ENCODE results near the gene MPRIP.

Gene MPRIP

DNA sequence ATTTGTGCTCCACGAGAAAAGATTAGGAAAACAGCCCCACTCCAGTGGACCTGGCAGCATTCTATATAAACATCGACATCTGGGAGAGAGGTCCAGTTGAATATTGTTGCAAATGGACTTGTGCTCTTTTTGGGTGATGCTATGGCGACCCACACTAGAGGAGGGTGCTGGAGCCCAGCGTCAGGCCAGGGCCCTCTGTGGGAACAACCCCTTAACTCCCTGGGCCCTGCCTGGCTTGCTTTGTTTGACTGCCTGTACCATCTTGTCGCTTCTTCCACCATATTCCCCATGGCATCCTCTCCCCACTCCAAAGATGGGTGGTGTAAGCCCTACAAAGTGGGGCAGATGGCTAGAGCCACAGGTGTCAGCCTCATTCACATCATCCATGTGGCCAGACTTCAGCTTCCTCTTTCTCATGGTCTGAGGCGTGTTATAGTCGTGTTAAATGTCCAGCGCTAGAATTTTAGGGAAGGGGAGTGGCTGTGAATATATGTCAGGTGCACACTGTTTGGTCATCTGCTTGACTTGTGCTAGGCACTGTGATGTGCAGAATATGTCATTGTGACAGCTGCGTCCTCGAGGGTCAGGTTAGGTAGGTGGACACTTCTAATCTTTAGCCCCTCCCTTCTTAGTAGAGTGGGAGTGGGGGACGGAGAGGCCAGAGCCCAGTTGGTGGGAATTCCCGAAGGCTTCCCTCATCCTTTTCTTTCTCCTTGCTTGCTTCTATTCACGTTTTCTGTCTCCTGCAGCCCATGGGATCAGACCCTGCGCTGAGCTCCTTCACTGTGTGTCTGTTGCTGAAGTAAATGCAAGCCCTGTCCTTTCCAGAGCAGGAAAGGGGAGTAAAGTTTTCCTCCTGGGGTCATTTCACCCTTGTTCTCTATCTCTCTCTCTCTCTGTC lies 49.8 kb downstream of the MPRIP start:
- DNase-seq (ENCODE audit: low read depth in 2 of 2): no peak
- no peak overlapping the region for H3K4me3 ChIP-seq (replicated peaks in 1 of 2; ENCODE audit: low read depth in 2 of 2, low read length in 2 of 2)
- TF ChIP-seq, protein P1, sequence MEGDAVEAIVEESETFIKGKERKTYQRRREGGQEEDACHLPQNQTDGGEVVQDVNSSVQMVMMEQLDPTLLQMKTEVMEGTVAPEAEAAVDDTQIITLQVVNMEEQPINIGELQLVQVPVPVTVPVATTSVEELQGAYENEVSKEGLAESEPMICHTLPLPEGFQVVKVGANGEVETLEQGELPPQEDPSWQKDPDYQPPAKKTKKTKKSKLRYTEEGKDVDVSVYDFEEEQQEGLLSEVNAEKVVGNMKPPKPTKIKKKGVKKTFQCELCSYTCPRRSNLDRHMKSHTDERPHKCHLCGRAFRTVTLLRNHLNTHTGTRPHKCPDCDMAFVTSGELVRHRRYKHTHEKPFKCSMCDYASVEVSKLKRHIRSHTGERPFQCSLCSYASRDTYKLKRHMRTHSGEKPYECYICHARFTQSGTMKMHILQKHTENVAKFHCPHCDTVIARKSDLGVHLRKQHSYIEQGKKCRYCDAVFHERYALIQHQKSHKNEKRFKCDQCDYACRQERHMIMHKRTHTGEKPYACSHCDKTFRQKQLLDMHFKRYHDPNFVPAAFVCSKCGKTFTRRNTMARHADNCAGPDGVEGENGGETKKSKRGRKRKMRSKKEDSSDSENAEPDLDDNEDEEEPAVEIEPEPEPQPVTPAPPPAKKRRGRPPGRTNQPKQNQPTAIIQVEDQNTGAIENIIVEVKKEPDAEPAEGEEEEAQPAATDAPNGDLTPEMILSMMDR (IDR thresholded peaks at IDR 0.05; ENCODE audit: low read depth, low read length): no peak

DNA sequence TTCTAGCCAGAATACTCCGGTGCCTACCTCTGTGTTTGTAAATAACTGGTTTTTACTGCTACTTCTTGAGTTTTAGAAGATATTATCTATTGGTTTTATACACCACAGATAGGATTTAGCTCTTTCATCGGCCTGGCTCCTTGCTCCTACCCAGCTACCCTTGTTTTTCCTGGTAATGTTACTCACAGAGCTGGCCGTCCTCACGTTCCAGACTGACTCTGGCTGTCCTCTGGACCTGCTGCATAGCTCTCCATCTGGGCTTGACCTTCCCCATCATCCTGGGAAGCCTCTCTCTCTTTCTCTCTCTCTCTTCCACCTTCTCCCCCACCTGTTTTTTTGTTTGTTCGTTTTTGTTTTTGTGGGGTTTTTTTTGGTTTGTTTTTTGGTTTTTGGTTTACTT lies 51.5 kb downstream of the MPRIP start:
- no peak overlapping the region for H3K4me3 ChIP-seq (replicated peaks in 1 of 2; ENCODE audit: low read depth in 2 of 2, low read length in 2 of 2)
- no peak for DNase-seq (ENCODE audit: low read depth in 2 of 2)
- TF ChIP-seq, protein P1 (IDR thresholded peaks at IDR 0.05; ENCODE audit: low read depth, low read length): no peak

DNA sequence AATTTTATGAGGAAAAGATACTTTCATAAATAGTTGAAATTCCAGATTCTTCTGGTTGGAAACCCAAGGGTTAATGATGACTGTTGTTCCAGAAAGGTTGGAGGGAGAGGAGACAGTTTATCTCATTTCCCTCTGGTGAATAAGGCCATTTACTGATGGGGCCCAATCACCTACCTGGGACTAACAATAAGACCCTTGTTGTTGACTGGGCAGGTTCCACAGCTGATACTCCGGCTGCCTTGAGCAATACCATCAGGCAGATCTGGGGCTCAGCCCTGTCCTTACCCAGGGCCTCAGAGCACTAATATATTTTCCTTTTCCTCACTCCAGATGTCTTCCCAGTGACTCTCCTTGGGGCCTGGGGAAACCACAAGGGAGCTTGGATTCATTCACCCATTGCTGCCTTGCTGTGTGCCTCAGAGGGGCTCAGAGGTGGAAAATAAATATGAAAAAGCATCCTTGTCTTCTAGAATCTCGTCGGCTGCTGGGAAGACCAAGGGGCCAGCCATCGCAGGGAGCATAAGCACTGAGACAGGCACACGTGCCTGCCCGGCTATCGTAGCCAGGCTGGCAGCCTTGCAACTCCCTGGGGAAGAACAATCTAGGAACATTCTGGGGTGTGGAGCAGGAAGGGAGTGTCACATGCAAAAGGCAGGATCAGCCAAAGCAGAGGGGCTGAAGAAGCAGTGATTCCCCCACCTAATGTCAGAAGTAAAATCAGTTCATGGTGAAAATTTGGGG lies 54.4 kb downstream of the MPRIP start:
- H3K4me3 ChIP-seq (replicated peaks in 1 of 2; ENCODE audit: low read depth in 2 of 2, low read length in 2 of 2): no peak overlapping the region
- peak; percentile 40 to 44 for DNase-seq (ENCODE audit: low read depth in 2 of 2)

DNA sequence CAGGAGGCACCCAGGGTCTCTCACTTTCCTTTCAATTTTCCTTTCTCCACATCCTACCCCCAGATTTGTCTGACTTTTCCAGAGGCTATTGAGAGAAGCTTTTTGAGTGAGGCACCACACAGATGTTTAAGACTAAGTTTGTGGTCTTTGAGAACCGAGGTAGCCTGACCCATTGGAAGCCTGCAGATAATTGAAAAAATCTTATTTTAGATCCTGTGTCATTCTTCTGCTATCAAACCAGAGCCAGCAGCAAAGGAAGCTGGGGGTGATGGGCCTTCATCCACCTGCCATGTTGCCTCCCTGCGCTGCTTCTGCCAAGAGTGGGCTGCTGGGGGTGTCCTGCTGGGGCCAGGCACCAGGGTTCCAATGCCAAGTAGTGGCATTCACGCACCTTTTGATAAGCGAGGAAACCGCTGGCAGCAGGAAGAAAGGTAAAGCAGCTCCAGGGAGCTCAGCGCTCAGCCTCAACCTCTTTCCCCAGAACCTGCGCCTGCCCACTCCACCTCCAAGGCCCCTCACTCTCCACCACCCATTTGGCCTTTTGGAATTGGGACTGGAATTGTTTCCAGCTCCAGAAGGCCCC lies 55.6 kb downstream of the MPRIP start:
- H3K4me3 ChIP-seq (replicated peaks in 1 of 2; ENCODE audit: low read depth in 2 of 2, low read length in 2 of 2): no peak overlapping the region
- DNase-seq (ENCODE audit: low read depth in 2 of 2): no peak
- TF ChIP-seq, protein P1 (IDR thresholded peaks at IDR 0.05; ENCODE audit: low read depth, low read length): no peak

More for the DNA sequence above, 54.4 kb downstream of the MPRIP start:
- TF ChIP-seq, protein P1 (IDR thresholded peaks at IDR 0.05; ENCODE audit: low read depth, low read length): no peak

DNA sequence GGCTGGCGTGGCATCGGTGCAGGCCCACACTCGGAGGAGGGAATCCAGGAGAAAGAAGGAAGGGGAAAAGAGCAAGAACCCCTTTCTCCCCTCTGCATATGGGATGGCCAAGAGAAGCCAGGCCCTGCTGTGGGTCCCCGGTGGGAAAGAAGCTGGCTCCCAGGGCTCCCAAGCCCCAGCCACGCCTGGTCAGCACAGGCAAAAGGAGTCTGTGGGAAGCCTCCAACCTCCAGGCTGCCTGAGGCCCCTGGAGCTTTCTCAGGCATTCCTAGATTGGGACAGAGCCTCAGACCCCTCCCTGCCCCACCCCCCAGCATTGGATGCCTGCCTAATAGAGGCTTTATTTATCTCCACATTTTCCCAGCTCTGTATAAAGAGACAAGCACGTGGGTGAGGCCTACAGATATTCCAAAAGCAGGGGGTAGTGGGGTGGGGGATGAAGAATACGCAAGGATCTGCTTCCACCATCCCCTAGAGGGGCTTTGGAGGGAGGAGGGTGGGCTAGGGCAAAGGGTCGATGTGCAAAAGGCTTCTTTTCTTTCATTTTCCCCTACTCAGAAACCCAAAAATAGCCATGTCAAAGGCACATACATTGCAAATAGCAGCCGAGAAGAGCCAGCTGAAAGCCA lies 56.4 kb downstream of the MPRIP start:
- TF ChIP-seq, protein P1 (IDR thresholded peaks at IDR 0.05; ENCODE audit: low read depth, low read length): no peak
- peak; percentile 26 to 80 for DNase-seq (ENCODE audit: low read depth in 2 of 2)

DNA sequence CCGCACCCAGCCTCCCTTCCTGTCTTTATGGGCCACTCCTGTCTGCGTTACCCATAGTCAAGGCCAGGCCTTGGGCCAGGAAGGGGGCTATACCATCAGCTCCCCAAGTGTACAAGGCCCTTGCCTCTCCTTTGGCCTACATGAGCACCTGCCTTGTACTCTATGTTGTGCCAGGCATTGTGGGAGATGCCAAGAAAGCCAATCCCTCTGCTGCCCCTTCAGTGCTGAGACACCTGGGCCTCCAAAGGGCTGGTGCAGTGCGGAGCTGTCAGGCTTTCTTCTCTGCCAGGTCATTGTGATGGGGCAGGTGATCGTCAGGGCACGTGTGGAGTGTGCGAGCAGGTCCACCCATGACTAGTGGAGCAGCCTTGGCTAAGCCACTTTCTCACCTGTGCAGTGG lies 59.9 kb downstream of the MPRIP start:
- DNase-seq (ENCODE audit: low read depth in 2 of 2): no peak
- H3K4me3 ChIP-seq (replicated peaks in 1 of 2; ENCODE audit: low read depth in 2 of 2, low read length in 2 of 2): no peak overlapping the region
- TF ChIP-seq, protein P1 (IDR thresholded peaks at IDR 0.05; ENCODE audit: low read depth, low read length): no peak

More for the DNA sequence above, 56.4 kb downstream of the MPRIP start:
- H3K4me3 ChIP-seq (replicated peaks in 1 of 2; ENCODE audit: low read depth in 2 of 2, low read length in 2 of 2): no peak overlapping the region

Measured in cardiac fibroblast (primary cell).